SK-N-SH (cell line): ENCODE measurements around the gene FAM107A.

Source experiments
- EP300 ChIP-seq, 2 experiments: IDR thresholded peaks; 2 replicates each; pipeline versions ENCODE4 v1.4.0 to v1.6.1; 2012; ENCODE audit warnings: borderline replicate concordance in 1 of 2, low read depth in 1 of 2, low read length in 1 of 2
- EZH2phosphoT487 ChIP-seq: fragments of 200-600 bp; sonication (generic); IDR thresholded peaks from 2 replicates; pipeline ENCODE4 v1.6.1; 2017; ENCODE audit warnings: low read depth, mixed run types, mild to moderate bottlenecking, antibody characterized with exemption, moderate library complexity, borderline replicate concordance
- GABPA ChIP-seq: IDR thresholded peaks from 2 replicates; pipeline ENCODE4 v1.4.0; 2012; ENCODE audit warnings: low read depth, mild to moderate bottlenecking
- SIN3A ChIP-seq: IDR thresholded peaks from 2 replicates; pipeline ENCODE4 v1.6.1; 2012; ENCODE audit warnings: low read depth, mild to moderate bottlenecking, low read length, moderate library complexity, borderline replicate concordance
- TF ChIP-seq, protein P1 (sequence below): IDR thresholded peaks from 2 replicates; pipeline ENCODE4; 2012
- TF ChIP-seq, protein P2 (sequence below): fragments of 200-600 bp; sonication (generic); IDR thresholded peaks from 2 replicates; pipeline ENCODE4 v1.6.1; 2017; ENCODE audit warnings: antibody characterized with exemption, mild to moderate bottlenecking, moderate library complexity

DNA sequence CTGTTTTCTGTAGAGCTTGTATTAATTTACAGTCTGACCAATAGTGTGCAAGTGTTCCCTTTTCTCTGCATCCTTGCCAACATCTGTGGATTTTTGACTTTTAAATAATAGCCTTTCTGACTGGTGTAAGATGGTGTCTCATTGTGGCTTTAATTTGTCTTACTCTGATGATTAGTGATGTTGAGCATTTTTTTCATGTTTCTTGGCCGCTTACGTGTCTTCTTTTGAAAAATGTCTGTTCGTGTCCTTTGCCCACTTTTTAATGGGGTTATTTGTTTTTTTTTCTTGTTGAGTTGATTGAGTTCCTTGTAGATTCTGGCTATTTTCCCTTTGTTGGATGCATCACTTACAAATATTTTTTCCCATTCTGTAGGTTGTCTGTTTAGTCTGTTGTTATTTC is 32.6 kb downstream of the FAM107A start:
- TF ChIP-seq EZH2phosphoT487 = no peak
- TF ChIP-seq, protein P1, sequence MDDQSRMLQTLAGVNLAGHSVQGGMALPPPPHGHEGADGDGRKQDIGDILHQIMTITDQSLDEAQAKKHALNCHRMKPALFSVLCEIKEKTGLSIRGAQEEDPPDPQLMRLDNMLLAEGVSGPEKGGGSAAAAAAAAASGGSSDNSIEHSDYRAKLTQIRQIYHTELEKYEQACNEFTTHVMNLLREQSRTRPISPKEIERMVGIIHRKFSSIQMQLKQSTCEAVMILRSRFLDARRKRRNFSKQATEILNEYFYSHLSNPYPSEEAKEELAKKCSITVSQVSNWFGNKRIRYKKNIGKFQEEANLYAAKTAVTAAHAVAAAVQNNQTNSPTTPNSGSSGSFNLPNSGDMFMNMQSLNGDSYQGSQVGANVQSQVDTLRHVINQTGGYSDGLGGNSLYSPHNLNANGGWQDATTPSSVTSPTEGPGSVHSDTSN = no peak
- TF ChIP-seq, protein P2, sequence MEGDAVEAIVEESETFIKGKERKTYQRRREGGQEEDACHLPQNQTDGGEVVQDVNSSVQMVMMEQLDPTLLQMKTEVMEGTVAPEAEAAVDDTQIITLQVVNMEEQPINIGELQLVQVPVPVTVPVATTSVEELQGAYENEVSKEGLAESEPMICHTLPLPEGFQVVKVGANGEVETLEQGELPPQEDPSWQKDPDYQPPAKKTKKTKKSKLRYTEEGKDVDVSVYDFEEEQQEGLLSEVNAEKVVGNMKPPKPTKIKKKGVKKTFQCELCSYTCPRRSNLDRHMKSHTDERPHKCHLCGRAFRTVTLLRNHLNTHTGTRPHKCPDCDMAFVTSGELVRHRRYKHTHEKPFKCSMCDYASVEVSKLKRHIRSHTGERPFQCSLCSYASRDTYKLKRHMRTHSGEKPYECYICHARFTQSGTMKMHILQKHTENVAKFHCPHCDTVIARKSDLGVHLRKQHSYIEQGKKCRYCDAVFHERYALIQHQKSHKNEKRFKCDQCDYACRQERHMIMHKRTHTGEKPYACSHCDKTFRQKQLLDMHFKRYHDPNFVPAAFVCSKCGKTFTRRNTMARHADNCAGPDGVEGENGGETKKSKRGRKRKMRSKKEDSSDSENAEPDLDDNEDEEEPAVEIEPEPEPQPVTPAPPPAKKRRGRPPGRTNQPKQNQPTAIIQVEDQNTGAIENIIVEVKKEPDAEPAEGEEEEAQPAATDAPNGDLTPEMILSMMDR = no peak
- no peak for TF ChIP-seq EP300 (IDR thresholded peaks at IDR 0.05; ENCODE audit: borderline replicate concordance in 1 of 2, low read depth in 1 of 2, low read length in 1 of 2)
- TF ChIP-seq SIN3A = no peak
- no peak for TF ChIP-seq GABPA
